ENCODE data around the gene RPS15A.

The RPS15A gene

GRCh38 chr16:18789850-18790706, at the start of gene RPS15A:
RPS15A (minus strand) TSS chr16:18790334; CDS start chr16:18789113, 1,221 bp downstream.
- peak; percentile 88 for DNase-seq (ENCODE audit: low read depth)

GRCh38 chr16:18839555-18839954, 49.4 kb upstream of the RPS15A start:
- DNase-seq (ENCODE audit: low read depth), result no peak

GRCh38 chr16:18836702-18837101, 46.6 kb upstream of the RPS15A start:
- DNase-seq (ENCODE audit: low read depth), result no peak

- DNase-seq (ENCODE audit: low read depth), result no peak
These were observed 44.7 kb upstream of the RPS15A start for GRCh38 chr16:18834864-18835263.

GRCh38 chr16:18833707-18834505, 43.8 kb upstream of the RPS15A start:
- no peak for DNase-seq (ENCODE audit: low read depth)

GRCh38 chr16:18832613-18833012, 42.5 kb upstream of the RPS15A start:
- no peak for DNase-seq (ENCODE audit: low read depth)

DNA sequence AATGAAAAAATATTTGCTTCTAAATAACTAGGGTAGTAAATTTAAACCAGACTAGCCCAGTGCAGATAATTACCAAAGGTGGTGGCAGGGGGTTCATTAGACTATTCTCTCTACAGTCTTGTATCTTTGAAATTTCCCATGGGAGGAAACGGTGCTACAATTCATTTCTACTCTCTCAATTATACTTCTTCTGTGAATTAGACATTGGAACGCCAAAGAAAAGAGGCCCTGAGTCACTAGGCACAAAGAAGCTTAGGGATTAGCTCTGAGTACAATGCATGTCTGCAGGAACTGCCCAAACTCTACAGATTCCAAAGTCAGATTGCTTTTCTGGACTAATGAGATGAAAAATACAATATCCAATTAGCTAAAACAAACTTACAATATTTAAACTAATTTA, 41.9 kb upstream of the RPS15A start:
- no peak for DNase-seq (ENCODE audit: low read depth)

DNA sequence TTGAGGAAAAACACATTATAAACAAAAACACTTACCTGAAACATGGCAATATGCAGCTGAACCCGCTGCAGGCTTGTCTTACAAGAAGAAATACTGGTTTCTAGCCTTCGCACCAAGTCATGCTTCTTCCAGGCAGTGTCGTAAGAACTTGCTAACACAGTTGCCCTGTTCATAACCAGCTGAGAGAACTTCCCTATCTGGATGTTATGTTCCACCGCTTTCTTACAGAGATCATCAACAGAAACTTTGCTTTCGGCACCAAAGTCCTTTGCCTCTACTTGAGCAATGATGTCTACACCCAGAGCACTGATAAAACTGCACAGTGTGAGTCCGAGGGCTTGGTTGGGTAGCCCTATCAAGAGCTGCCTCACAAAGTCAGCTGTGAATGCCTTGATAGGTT, 39.1 kb upstream of the RPS15A start:
- no peak for DNase-seq (ENCODE audit: low read depth)

GRCh38 chr16:18827890-18828289, 37.8 kb upstream of the RPS15A start:
- DNase-seq (ENCODE audit: low read depth), result no peak

DNA sequence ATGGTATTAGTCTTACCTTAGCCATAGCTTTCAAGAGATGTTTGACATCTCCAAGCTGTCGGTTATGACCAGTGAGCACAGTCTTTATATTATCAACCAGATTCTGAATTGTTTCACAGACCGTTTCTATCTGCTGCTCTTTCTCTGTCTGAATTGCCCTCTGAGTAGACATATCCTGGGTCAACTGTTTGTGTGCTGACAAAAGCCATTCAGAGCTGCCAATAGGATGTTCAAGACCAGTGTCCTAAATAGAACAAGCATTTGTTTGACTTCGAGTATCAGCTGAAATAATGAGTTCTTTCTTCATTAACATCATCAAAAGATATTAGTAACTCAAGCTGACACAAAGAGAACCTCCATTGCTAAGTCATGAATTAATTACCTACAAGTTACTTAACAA, 26.2 kb upstream of the RPS15A start:
- no peak for DNase-seq (ENCODE audit: low read depth)

DNA sequence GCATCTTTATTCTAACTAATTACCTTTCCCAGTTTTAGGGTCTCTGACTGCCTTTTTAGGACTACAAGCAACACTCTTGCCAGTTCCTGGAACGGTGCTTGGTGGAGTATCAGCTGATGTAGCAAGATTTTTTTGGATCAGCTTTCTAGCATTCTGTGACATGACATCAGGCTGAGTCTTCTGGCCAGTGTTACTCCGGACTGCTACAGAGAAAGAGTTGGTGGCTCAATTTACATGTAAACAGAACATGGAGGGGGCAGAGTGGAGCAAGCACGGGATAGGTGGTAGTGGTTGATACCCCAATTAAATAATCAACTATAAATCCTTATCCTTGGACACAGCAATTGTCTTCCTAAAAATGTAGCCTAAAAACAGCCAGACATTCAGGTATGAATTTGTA, 21.8 kb upstream of the RPS15A start:
- DNase-seq (ENCODE audit: low read depth), result no peak

DNA sequence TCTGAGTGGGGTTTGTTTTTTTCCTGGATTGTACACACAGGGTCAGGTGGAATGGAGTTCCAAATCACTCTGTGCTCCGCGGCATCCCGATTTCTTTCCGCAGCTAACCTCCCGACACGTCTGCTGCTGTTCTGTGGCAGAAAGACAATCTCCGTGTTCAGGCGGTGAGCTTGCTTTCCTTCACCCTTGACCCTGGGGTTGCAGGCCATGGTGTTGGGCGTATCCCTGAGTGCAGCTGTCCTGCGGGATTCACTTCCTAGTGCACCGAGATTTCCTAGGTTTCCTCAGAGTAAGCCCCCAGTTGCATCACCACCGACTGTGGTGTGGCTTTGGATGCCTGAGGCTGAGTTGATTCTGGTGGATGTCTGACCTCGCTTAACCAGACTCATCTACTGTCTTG, 19.0 kb upstream of the RPS15A start:
- DNase-seq (ENCODE audit: low read depth), result no peak

DNA sequence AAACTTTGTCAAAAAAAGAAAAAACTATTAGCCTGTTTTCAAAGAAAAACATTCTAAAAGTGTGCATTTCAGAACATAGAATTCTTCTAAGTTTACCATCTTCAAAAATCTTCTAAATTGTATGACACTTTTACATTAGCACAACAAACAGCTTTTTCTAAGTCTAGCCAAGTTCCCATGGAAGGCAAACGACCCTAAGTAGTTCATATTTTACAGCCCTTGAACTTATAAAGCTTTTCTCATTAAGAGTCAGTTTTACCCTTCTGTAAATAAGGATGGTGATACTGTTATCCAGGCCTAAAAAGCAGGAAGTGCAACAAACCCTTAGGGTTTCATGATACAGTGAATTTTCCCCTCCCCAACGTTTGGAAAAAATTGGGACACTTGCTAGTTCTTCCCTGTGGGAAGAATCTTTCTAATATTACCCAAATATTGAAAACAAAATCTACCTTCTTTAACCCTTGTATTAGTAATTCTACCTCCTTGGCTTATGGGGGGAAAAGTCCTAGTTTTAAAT, 15.2 kb upstream of the RPS15A start:
- no peak for DNase-seq (ENCODE audit: low read depth)

GRCh38 chr16:18804540-18804939, 14.4 kb upstream of the RPS15A start:
- no peak for DNase-seq (ENCODE audit: low read depth)

- DNase-seq (ENCODE audit: low read depth), result no peak
These were observed 13.7 kb upstream of the RPS15A start for GRCh38 chr16:18803569-18804462.

DNA sequence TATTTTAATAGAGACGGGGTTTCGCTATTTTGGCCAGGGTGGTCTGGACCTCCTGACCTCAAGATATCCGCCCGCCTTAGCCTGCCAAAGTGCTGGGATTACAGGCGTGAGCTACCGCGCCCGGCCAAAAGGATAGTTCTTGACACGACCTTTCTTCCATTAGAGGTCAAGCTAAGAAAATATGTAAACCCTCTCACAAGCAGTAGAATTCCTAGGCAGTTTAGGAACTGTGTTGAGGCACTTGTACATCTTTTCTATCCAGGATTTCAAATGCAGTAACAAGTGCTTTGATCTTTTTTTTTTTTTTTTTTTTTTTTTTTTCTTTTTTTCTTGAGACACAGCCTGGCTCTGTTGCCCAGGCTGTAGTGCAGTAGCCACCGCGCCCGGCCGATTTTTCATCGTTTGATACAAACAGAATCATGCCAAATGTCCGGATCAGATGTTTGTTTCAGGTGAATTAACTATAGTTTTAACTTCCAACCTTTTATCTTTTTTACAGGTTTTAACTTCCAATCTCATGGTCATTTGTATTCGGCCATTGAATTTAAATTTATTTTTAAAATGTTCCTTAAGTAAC, 12.7 kb upstream of the RPS15A start:
- no peak for DNase-seq (ENCODE audit: low read depth)

- peak; percentile 97 for DNase-seq (ENCODE audit: low read depth)
These were observed 11.2 kb upstream of the RPS15A start, which contains the start of gene ARL6IP1 for GRCh38 chr16:18801145-18801972. ARL6IP1 (minus strand) TSS chr16:18801549; CDS start chr16:18801466, 83 bp downstream.

DNA sequence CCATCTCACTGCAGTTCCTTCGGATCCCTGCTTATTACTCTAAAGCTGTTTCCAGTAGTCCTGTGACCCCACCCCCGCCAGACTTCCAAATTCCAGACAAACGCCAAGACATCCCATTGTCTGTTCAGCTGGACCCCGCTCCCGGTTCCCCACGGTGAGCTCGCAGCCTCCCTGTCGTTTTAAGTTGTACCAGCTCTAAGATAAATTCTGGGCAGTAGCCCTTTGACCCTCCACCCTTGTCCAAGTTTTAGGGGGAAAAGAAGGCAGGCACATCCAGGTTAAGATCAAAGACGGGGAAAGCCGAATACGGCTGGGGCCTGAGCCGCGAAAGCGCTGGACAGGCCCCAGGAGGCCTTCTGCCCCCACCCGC, 10.6 kb upstream of the RPS15A start:
- DNase-seq (ENCODE audit: low read depth), result no peak

- DNase-seq (ENCODE audit: low read depth), result no peak
These were observed 10.2 kb upstream of the RPS15A start for GRCh38 chr16:18800293-18800692.

GRCh38 chr16:18799500-18799899, 9.4 kb upstream of the RPS15A start:
- no peak for DNase-seq (ENCODE audit: low read depth)

GRCh38 chr16:18797746-18798145, 7.6 kb upstream of the RPS15A start:
- no peak for DNase-seq (ENCODE audit: low read depth)

All from activated T-cell treated with anti-CD3 and anti-CD28 coated beads for 48 hours (primary cell).